Central memory CD8-positive, alpha-beta T cell (primary cell): ENCODE results near the gene UBE2H.
"Not testable (repeated sequence)": the region's sequence is repeated elsewhere in the genome, so short reads cannot be mapped to it uniquely, and the experiment has no call there.

ENCODE experiments used
- ATAC-seq: fragments of 150-1000 bp; cut with Tn5 transposase; replicated peaks from 2 replicates; pipeline ENCODE4 v1.10.0; 2022; ENCODE audit warnings: mild to moderate bottlenecking, moderate FRiP score, moderate number of reproducible peaks; ENCODE audit not compliant: poor library complexity, severe bottlenecking; ENCODE audit errors: extremely low read depth
- DNase-seq, 2 donors: peaks; one replicate each; pipeline ENCODE4 v3.0.0; 2021; ENCODE audit warnings: low spot score in 2 of 2
- H3K27ac Mint-ChIP-seq: one replicate; pipeline ENCODE4 v1.8.0; 2022; ENCODE audit warnings: low read depth, mild to moderate bottlenecking, moderate library complexity, mixed read lengths
- H3K27me3 Mint-ChIP-seq: one replicate; pipeline ENCODE4 v1.8.0; 2022; ENCODE audit warnings: mixed read lengths
- H3K36me3 Mint-ChIP-seq: one replicate; pipeline ENCODE4 v1.8.0; 2022; ENCODE audit warnings: mild to moderate bottlenecking, moderate library complexity, mixed read lengths; ENCODE audit not compliant: insufficient read depth
- H3K4me1 Mint-ChIP-seq: one replicate; pipeline ENCODE4 v1.8.0; 2022; ENCODE audit warnings: mixed read lengths
- H3K4me3 Mint-ChIP-seq: one replicate; pipeline ENCODE4 v1.8.0; 2022; ENCODE audit warnings: mild to moderate bottlenecking, moderate library complexity, mixed read lengths
- H3K9me3 Mint-ChIP-seq: one replicate; pipeline ENCODE4 v1.8.0; 2022; ENCODE audit warnings: mixed read lengths

The UBE2H gene

DNA sequence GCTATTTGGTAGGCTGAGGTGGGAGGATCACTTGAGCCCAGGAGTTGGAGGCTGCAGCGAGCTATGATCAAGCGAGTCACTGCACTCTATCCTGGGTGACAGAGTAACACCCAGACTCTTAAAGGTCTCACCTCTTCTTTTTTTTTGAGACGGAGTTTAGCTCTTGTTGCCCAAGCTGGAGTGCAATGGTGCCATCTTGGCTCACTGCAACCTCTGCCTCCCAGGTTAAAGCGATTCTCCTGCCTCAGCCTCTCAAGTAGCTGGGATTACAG lies 7.4 kb upstream of the UBE2H start:
- not testable (repeated sequence) for H3K36me3 Mint-ChIP-seq, H3K27me3 Mint-ChIP-seq, H3K4me3 Mint-ChIP-seq, H3K4me1 Mint-ChIP-seq, H3K27ac Mint-ChIP-seq, DNase-seq, H3K9me3 Mint-ChIP-seq, ATAC-seq

DNA sequence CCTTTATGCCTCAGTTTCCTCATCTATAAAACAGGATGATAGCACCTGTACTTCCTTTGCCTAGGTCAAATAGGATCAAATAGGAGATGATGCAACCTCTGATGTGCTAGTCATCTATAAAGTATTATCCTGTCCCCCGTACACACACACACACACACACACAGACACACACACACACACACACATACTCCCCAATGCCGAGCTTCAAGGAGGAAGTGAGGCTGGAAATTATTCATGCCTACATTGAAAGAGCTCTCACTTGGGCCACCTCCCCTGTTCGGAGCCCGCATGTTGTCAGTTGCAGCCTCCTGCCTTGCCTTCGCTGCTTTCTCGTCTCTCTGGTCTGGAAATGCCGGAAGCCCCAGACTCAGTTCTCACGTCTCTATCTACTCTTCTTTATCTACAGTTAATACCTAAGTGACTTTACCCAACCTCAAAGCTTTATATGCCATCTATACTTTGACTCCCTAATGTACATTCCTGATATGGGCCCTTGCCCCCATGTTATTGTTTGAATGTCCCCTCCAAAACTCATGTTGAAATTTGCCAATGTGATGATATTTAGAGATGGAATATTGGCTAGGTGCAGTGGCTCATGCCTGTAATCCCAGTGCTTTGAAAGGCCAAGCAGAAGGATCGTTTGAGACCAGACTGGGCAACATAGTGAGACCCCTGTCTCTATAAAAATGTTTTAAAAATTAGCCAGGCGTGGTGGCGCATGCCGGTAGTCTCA lies 6.9 kb upstream of the UBE2H start:
- Mint-ChIP-seq H3K36me3 (peaks cover 2% of the 10 kb centered on the region), H3K27ac (no peak overlapping the region), H3K9me3 (no peaks in the 10 kb centered on the region), H3K4me3 (no peak overlapping the region), H3K27me3 (no peaks in the 10 kb centered on the region), H3K4me1 (no peaks in the 10 kb centered on the region)
- DNase-seq (no peak), ATAC-seq (no peak)

GRCh38 chr7:129958643-129959470 lies 6.1 kb upstream of the UBE2H start:
- ATAC-seq (no peak), DNase-seq (no peak)
- H3K4me3 Mint-ChIP-seq: no peak overlapping the region
- no peaks in the 10 kb centered on the region for H3K9me3 Mint-ChIP-seq
- H3K4me1 Mint-ChIP-seq: no peaks in the 10 kb centered on the region
- peaks cover 4% of the 10 kb centered on the region for H3K36me3 Mint-ChIP-seq
- no peaks in the 10 kb centered on the region for H3K27me3 Mint-ChIP-seq
- no peak overlapping the region for H3K27ac Mint-ChIP-seq

DNA sequence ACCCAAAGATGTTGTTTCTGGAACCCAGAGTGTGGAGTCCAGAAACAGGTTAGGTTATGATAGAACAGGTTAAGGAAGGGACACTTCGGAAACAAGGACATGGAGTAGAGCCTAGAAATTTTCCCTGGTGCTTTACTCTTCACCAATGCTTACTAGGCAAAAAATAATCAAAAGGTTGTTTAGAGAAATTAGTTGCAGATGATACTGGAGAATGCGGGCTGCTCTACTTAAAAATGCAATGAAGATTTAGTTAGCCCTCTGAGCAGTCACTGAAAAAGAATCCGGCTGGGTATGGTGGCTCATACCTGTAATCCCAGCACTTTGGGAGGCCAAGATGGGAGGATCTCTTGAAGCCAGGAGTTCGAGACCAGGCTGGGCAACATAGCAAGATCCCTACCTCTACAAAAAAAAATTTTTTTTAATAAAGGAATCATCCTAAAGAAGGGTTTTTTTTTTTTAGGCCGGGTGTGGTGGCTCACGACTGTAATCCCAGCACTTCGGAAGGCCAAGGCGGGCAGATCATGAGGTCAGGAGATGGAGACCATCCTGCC lies 3.3 kb upstream of the UBE2H start:
- Mint-ChIP-seq H3K27me3 (no peaks in the 10 kb centered on the region), H3K9me3 (no peaks in the 10 kb centered on the region), H3K36me3 (peaks cover 22% of the 10 kb centered on the region), H3K27ac (no peak overlapping the region), H3K4me1 (peaks cover 9% of the 10 kb centered on the region), H3K4me3 (no peak overlapping the region)
- ATAC-seq (no peak), DNase-seq (no peak)

DNA sequence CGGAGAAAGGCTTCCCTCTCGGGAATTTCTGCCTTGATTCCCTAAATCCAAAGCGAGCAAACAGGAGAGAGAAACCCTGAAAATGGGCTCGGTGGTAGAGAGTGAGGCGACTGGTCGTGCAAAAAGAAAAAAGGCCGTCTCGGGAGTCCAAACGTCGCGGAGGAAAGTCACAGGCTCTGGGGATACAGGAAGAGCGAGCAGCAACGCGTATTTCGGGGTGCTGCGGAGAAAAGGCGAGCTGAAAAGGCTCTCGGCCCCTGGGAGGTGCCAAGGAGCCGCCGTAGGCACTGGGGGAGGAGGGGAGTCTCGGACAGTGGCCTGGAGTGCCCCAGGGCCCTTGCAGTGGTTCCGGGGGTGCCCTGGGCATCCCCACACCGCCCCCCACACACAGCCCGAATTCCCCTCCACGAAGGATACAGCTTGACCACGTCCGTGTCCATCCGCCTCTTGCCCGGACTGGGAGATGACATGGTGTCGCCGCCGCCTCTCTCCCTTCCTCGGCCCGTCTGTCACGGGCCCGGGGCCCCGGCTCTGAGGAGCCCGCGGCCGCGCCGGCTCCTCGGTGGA lies 591 bp downstream of the UBE2H start:
- Mint-ChIP-seq H3K9me3 (no peaks in the 10 kb centered on the region), H3K4me1 (peaks cover 9% of the 10 kb centered on the region), H3K4me3 (no peak overlapping the region), H3K27ac (no peak overlapping the region), H3K36me3 (peaks cover 20% of the 10 kb centered on the region), H3K27me3 (no peaks in the 10 kb centered on the region)
- ATAC-seq (peak; percentile 7), DNase-seq (peak; percentile 16 to 21)

- peaks cover 22% of the 10 kb centered on the region for H3K36me3 Mint-ChIP-seq
These were observed 1.3 kb downstream of the UBE2H start for GRCh38 chr7:129951226-129952085.

GRCh38 chr7:129950933-129951225 lies 1.9 kb downstream of the UBE2H start:
- ATAC-seq (no peak), DNase-seq (no peak)
- H3K27ac Mint-ChIP-seq: no peak overlapping the region
- H3K27me3 Mint-ChIP-seq: no peaks in the 10 kb centered on the region
- peaks cover 9% of the 10 kb centered on the region for H3K4me1 Mint-ChIP-seq
- no peak overlapping the region for H3K4me3 Mint-ChIP-seq
- no peaks in the 10 kb centered on the region for H3K9me3 Mint-ChIP-seq
- H3K36me3 Mint-ChIP-seq: peaks cover 22% of the 10 kb centered on the region

More at GRCh38 chr7:129951226-129952085, 1.3 kb downstream of the UBE2H start:
- Mint-ChIP-seq H3K9me3 (no peaks in the 10 kb centered on the region), H3K4me3 (no peak overlapping the region), H3K27me3 (no peaks in the 10 kb centered on the region), H3K4me1 (peaks cover 9% of the 10 kb centered on the region), H3K27ac (no peak overlapping the region)
- DNase-seq (no peak), ATAC-seq (no peak)

DNA sequence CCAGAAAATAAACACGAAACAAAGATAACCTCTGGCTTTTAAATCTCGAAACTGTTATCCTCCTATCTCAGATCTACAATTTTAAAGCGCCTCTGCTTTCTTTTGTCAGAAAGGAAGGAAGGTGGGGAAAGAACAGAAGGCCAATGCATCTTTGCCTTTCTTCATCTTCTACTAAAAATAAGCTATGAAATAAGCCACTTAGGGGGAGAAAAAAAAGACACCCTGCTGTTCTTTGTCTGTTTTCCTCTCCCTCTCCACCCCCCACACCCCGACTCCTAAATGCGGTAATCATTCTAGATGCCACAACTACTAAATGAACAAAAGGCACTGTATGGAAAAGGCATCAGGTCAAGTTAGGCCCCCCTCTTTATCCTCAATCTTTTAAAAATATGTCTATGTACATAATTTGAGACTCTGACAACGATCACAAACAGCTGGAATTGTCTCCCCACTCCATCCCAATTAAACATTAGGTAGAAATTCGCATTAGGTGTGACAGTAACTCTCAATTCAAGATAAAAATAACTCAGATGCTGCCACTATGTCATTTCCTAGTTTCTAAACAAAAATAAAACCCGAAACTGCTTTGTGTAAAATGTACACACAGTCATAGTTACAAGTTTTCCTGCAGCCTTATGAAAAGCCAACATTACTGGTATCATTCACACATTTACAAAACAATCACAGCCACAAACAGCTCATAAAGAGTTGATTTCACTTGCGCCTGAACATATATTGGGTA lies 2.4 kb downstream of the UBE2H start:
- peaks cover 9% of the 10 kb centered on the region for H3K4me1 Mint-ChIP-seq
- no peaks in the 10 kb centered on the region for H3K9me3 Mint-ChIP-seq
- ATAC-seq (peak; percentile 11), DNase-seq (no peak)
- no peak overlapping the region for H3K4me3 Mint-ChIP-seq
- no peak overlapping the region for H3K27ac Mint-ChIP-seq
- no peaks in the 10 kb centered on the region for H3K27me3 Mint-ChIP-seq
- peaks cover 22% of the 10 kb centered on the region for H3K36me3 Mint-ChIP-seq

DNA sequence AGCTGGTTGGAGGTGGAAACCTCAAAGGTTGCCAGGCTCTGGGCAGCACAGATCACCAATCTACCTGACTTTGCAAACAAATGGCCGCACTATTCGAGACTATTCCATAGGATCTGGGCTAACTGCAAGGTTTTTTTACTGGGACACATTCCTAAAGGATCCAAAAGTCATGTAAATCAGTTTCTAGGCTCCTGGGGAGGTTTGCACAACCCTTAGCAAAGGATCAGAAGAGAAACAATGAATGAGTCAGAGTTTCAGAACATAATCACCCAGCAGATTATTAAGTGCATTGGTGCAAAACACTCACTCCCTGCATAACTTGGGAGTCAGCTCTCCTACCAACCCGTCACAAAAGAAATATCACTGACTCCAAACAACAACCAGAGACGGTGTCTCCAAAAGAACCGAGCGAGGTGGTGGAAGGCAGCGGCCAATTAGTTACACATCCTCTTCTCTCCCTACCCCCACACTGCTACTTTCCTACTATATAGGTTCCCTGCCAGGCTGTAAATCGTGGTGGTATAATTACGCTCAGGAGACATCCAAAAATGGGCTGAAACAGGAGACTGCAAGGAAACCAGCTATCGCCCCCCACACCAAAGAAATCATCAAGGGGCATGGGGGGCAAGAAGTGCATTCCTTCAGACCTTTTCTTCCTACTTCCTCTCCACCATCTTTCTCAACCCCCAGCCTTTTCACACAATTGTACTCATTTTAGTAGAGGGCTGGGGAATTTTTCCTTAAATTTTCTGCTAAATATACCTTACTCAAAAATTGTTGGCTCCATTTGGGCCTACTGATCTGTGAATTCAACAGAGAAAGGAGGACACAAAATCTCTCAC lies 3.2 kb downstream of the UBE2H start:
- ATAC-seq (peak; percentile 2), DNase-seq (no peak)
- Mint-ChIP-seq H3K36me3 (peaks cover 22% of the 10 kb centered on the region), H3K4me1 (peaks cover 17% of the 10 kb centered on the region), H3K9me3 (no peaks in the 10 kb centered on the region), H3K27me3 (no peaks in the 10 kb centered on the region), H3K27ac (no peak overlapping the region), H3K4me3 (no peak overlapping the region)

GRCh38 chr7:129948877-129949291 lies 3.9 kb downstream of the UBE2H start:
- no peak overlapping the region for H3K27ac Mint-ChIP-seq
- peaks cover 19% of the 10 kb centered on the region for H3K4me1 Mint-ChIP-seq
- H3K9me3 Mint-ChIP-seq: no peaks in the 10 kb centered on the region
- ATAC-seq: peak; percentile 73
- H3K36me3 Mint-ChIP-seq: peaks cover 22% of the 10 kb centered on the region
- DNase-seq: peak; percentile 63 to 68
- no peak overlapping the region for H3K4me3 Mint-ChIP-seq
- no peaks in the 10 kb centered on the region for H3K27me3 Mint-ChIP-seq

GRCh38 chr7:129948338-129948737 lies 4.4 kb downstream of the UBE2H start:
- H3K27me3 Mint-ChIP-seq: no peaks in the 10 kb centered on the region
- H3K4me3 Mint-ChIP-seq: no peak overlapping the region
- H3K36me3 Mint-ChIP-seq: peaks cover 22% of the 10 kb centered on the region
- ATAC-seq (no peak), DNase-seq (no peak)
- no peaks in the 10 kb centered on the region for H3K9me3 Mint-ChIP-seq
- no peak overlapping the region for H3K27ac Mint-ChIP-seq
- peaks cover 19% of the 10 kb centered on the region for H3K4me1 Mint-ChIP-seq
